ENCODE data around the gene SLC25A30.
"Not testable (repeated sequence)": the region's sequence is repeated elsewhere in the genome, so short reads cannot be mapped to it uniquely, and the experiment has no call there.

SLC25A30 gene

DNA sequence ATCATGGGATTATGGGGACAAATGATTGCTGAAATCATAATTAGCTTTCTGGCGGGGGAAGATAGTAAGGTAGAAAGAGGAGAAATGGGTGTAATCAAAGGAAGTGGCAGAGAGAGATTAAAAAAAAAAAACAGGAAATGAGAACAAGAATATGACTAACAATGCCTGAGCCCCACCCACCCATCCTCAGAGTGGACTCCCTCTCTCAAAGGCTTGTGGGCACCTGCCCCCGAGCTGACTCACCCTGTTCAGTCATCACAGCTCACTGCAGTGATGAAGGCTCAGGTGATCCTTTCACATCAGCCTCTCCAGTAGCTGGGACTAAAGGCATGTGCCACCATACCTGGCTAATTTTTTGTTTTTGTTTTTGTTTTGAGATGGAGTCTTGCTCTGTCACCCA lies 50.8 kb downstream of the SLC25A30 start:
- DNase-seq (ENCODE audit: low read depth), result peak; percentile 89

DNA sequence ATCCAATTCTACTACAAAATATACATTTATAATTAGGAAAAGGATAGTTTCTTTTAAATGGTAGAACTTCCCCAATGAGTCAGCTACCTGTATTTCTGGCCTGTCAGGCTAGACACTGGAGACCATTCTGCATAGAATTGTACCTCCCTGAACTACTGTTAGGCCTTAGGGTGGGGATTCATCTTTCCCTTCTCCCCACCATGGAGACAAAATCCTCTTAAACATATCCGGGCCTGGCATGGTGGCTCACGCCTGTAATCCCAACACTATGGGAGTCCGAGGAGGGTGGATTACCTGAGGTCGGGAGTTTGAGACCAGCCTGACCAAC lies 52.7 kb downstream of the SLC25A30 start:
- DNase-seq (ENCODE audit: low read depth), result no peak

DNA sequence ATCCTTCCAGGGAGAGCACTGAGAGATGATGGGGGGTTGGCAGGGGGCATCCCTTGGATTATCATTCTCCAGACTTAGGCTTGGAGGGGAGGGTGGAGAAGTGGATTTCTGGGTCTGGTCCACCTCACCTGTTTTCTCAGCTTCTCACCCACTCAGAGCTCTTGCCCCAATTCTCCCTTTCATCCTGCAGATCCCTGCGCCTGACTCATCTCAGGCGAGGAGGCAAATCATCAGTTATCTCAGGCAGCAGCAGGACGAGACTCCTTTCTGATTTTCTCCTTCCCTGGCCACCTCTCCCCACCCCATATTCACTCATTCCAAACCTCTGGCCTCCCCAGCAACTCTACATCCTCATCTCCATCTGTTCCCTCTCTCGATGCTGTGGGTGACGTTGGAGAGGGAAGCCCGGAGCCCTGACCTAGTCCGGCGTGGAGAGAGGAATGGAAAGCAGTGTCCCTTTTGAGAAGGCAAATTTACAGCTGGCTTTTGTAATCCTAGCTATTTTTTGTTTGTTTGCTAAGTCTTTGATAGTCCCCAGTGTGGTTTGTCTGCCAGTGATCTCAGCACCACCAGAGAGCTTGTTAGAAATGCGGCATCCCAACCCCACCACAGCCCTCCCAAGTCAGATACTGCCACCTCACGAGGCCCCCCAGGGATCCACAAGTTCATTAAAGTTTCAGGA lies 53.2 kb downstream of the SLC25A30 start:
- no peak for DNase-seq (ENCODE audit: low read depth)

DNA sequence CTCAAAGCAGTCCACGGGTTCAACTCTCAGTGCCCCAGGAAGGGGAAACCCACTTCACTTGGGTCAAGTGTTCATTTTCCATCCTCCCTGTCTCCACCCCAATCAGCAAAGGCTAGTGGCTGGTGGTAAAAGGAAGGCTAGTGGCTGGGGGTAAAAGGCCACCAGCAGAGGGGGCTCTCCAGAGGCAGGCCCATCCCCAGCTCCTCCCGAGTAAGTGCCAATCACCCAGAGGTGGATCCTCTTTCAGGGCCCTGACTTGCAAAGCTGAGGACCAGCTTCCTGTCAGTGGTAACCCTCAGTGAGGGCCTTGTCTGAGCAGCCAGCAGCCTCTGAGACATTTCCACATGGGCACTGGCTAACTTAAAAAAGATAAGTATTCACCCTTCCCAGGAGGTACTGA lies 55.2 kb downstream of the SLC25A30 start:
- no peak for DNase-seq (ENCODE audit: low read depth)

DNA sequence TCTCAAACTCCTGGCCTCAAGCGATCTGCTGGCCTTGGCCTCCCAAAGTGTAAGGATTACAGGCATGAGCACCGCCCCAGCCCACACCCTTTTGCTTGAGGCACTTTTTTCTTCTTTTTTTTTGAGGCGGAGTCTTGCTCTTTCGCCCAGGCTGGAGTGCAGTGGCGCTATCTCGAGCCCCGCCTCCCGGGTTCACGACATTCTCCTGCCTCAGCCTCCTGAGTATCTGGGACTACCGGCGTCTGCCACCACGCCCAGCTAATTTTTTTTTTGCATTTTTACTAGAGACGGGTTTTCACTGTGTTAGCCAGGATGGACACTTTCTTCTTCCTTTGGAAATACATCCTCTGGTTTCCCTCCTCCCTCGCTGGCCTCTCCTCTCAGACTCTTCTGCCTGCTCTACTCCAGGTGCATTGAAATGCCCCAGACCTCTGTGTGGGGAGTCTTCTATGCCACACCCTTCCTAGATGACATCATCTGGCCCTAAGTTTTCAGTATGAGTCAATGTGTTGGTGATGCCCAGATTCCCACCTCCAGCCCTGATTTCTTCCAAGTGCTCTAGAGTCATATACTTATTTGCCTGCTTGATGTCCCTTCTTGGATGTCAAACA lies 56.5 kb downstream of the SLC25A30 start:
- DNase-seq (ENCODE audit: low read depth), result peak; percentile 49

DNA sequence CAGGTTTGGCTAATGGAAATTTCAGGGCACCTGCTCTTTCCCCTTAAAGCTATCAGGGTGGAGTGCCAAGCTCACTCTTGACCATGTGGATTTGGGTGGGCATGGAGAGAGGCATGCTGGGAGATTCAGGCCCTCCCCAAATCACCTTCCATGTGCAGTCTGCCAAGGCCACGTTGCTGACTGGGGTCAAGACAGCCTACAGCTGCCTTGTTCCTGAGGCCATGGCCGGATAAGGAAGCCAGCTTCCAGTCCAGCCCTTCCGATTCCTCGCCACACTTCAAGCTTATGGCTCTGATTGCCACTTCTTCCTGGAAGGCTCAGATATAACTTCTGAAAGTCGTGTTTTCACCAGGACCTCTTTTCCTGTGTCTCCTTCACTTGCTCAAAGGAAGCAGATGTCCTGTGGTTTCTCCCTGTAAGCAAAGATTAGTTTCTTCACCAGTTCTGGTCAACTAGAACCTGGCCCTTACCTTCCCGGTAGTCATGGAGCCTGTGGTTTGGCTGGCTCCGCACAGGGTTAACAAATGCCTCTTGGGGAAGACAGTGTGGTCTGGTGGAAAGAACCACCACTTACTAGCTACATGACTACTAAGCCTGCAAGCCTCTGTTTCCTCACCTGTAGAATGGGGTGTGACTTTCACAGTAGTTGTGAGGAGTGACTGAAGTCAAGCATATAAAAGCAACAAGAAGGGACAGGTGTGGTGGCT lies 61.1 kb downstream of the SLC25A30 start:
- DNase-seq (ENCODE audit: low read depth), result no peak

DNA sequence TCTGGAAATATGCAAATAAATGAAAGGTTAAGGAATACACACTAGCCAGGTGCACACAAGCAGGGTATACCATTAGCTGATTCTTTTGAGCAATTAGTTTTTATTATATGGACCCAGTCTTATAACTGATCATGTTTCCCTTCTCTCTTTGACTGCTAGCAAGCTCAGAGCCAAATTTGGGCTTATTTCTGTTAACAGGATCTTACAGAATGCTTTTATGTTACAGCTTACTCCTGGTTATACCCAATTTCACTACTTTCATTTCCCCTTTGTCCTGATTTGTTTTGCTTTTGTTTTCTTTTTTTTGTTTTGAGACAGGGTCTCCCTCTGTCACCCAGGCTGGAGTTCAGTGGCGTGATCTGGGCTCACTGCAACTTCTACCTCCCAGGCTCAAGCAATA lies 64.3 kb downstream of the SLC25A30 start:
- no peak for DNase-seq (ENCODE audit: low read depth)

DNA sequence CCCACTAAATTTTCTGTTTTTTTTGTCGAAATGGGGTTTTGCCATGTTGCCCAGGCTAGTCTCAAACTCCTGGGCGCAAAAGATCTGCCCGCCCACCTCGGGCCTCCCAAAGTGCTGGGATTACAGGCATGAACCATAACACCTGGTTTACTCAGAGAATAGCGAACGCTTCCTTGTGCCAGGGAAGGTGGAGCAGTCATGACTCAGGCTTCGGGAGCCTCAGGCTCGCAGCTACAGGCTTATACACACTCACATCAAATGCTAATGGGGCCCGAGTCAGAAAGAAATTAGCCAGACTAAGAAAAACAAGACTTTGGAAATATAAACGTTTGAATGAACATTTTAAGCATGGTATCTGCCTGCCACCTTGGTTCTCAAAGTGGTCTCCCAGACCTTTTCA lies 66.1 kb downstream of the SLC25A30 start:
- no peak for DNase-seq (ENCODE audit: low read depth)

DNA sequence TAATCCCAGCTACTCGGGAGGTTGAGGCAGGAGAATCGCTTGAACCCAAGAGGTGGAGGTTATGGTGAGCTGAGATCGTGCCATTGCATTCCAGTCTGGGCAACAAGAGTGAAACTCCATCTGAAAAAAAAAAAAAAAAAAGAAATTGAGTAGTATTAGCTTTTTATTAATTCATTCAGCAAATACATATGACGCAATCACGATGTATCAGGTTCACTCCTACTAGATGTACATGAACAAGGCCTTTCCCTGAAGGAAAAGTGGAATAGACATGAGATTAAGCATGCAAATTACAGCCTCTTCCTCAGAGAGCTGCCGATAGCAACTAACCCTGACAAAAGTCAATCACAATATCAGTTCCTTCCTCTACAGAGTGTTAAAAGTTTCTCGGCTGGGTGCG lies 68.0 kb downstream of the SLC25A30 start:
- no peak for DNase-seq (ENCODE audit: low read depth)

DNA sequence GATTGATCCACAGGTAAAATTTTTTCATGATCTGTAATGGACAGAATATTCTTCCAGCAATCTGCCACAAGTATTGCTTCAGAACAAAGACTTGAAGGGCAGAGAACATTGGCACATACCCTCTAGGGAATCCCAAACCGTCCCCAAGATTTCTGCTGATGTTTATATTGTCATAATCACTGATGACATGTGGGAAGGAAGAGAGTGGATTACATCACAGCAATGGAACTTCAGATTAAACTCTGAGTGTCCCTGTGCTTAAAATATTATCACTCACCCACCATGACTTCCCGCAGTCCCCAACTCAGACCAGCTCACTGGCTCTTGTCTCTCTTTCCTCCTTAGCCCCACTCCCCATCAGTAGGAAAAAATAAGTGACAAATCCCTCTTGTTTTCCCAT lies 68.7 kb downstream of the SLC25A30 start:
- DNase-seq (ENCODE audit: low read depth), result peak; percentile 71

DNA sequence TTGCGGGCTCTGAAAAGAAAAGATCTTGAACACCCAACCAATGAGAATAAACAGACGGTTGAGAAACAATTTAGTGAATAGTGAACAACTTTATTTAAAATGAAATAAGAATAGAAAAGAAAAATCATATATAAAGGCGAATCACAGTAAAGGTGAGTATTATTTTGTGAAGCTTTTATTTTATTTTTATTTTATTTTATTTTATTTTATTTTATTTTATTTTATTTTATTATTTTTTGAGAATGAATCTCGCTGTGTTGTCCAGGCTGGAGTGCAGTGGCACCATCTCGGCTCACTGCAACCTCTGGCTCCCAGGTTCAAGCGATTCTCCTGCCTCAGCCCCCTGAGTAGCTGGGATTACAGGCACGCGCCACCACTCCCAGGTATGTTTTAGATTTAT lies 74.1 kb downstream of the SLC25A30 start:
- not testable (repeated sequence) for DNase-seq (ENCODE audit: low read depth)
